Stomach (tissue), 9 donors: ENCODE data around the gene UMPS. TPM values are rescaled to one million over a fixed set of nuclear protein-coding genes. Genes with fewer than 3 reads are reported as not detected.

Experiments used
- DNase-seq, 2 donors: peaks; one replicate each; pipeline versions ENCODE4 v3.0.0 to v3.0.0-alpha.2; 2013 to 2019
- H3K27ac ChIP-seq, 5 donors: fragments of 200-600 bp in 4 of 5; sonication (generic) in 4 of 5; one replicate each; pipeline ENCODE4 v1.5.1; 2013 to 2019; ENCODE audit warnings: mild to moderate bottlenecking in 1 of 5, moderate library complexity in 1 of 5
- H3K27me3 ChIP-seq, 3 donors: fragments of 200-600 bp; sonication (generic); one replicate each; pipeline ENCODE4 v1.5.1; 2017 to 2019; ENCODE audit warnings: mixed run types in 1 of 3
- H3K36me3 ChIP-seq, 4 donors: fragments of 200-600 bp; sonication (generic); 1 replicate in 3 of 4; 2 replicates in 1 of 4; pipeline ENCODE4 v1.5.1; 2016 to 2019
- H3K4me1 ChIP-seq, 4 donors: fragments of 200-600 bp; sonication (generic); one replicate each; pipeline ENCODE4 v1.5.1; 2016 to 2019
- H3K4me3 ChIP-seq, 4 donors: fragments of 200-600 bp; sonication (generic) in 3 of 4; one replicate each; pipeline ENCODE4 v1.5.1; 2016 to 2019; ENCODE audit warnings: mild to moderate bottlenecking in 1 of 4
- H3K9me3 ChIP-seq, 4 donors: fragments of 200-600 bp; sonication (generic); one replicate each; pipeline ENCODE4 v1.5.1; 2016 to 2019
- CTCF ChIP-seq, 7 experiments: fragments of 450-650 bp in 4 of 7; fragments of 200-600 bp in 3 of 7; sonication (generic) in 3 of 7; IDR thresholded peaks; one replicate each; pipeline ENCODE4 v1.5.1; 2016 to 2019; ENCODE audit warnings: antibody characterized with exemption in 7 of 7, control low read depth in 2 of 7, mild to moderate bottlenecking in 1 of 7
- EP300 ChIP-seq: sonication (generic); formaldehyde crosslinking; IDR thresholded peaks from one replicate; pipeline ENCODE4 v1.6.1; 2017; ENCODE audit warnings: antibody characterized with exemption
- POLR2A ChIP-seq, 4 donors: fragments of 450-650 bp; IDR thresholded peaks; one replicate each; pipeline ENCODE4 v1.6.1; 2016; ENCODE audit warnings: antibody characterized with exemption in 4 of 4, control low read depth in 2 of 4, mild to moderate bottlenecking in 1 of 4, moderate library complexity in 1 of 4
- POLR2AphosphoS5 ChIP-seq, 3 donors: sonication (generic); formaldehyde crosslinking; IDR thresholded peaks; one replicate each; pipeline ENCODE4 v1.6.1; 2016; ENCODE audit warnings: antibody characterized with exemption in 3 of 3
- WGBS, 5 donors: extraction: QIAGEN DNeasy Blood & Tissue Kit in 3 of 5; methylation state at CpG; one replicate each; pipeline versions ENCODE4 v1.1.5 to v1.1.7; 2013 to 2018; 5-methylcytosine and 5-hydroxymethylcytosine counted together
- intact Hi-C: fragments of 100-400 bp; cut with DNase I; formaldehyde crosslinking; loops from one replicate; pipeline ENCODE4 v1.15.1; 2023; ENCODE audit warnings: low total_unique reads
- polyA plus RNA-seq, 3 donors: library from polyadenylated mRNA; stranded (reverse); fragments of 200-250 nt; gene quantifications; one replicate each; pipeline ENCODE4 v1.2.3, GENCODE V29; 2013
- total RNA-seq, 5 donors: library from RNA; depleted of rRNA; stranded (reverse); fragments of >200 nt; gene quantifications; one replicate each; pipeline versions ENCODE4 v1.1.0 to v1.2.3, GENCODE V29; 2014 to 2016
- donor health status: healthy with polysubstance abuse.
- donor health status: Bipolar disorder and iron deficiency.
- donor health status: healthy.

UMPS gene
- total and polyA plus RNA-seq, 8 donors: 1.8 to 48.3 (median 20.6) TPM

GRCh38 chr3:124791142-124791541, 60.9 kb downstream of the UMPS start:
- H3K4me3 ChIP-seq: no peak overlapping the region
- TF ChIP-seq POLR2AphosphoS5 (IDR thresholded peaks at IDR 0.05) (no peak), POLR2A (IDR thresholded peaks at IDR 0.05) (no peak), EP300 (no peak), CTCF (IDR thresholded peaks at IDR 0.05) (no peak)
- peaks cover 0 to 27% (median 13%) of the 10 kb centered on the region in 4 donors for H3K36me3 ChIP-seq
- no peaks in the 10 kb centered on the region for H3K9me3 ChIP-seq
- H3K4me1 ChIP-seq: peaks cover 4 to 43% (median 25%) of the 10 kb centered on the region in 4 donors
- H3K27me3 ChIP-seq: no peaks in the 10 kb centered on the region
- no peak for DNase-seq
- WGBS, 5 donors: 82 to 94% (median 88%) methylated on average over 4 of the region's 4 CpGs
- H3K27ac ChIP-seq: peak overlapping the region in 4 of 5 donors; percentile 33 to 80 (median 68)
- intact Hi-C loops: no loop called here

- WGBS, 5 donors: 40 to 78% (median 62%) methylated on average over 8 of the region's 8 CpGs
Observed at GRCh38 chr3:124791639-124792151, 61.4 kb downstream of the UMPS start.

GRCh38 chr3:124792341-124793040, 62.2 kb downstream of the UMPS start:
- H3K4me3 ChIP-seq: no peak overlapping the region
- intact Hi-C loops: no loop called here
- TF ChIP-seq EP300 (no peak), POLR2AphosphoS5 (IDR thresholded peaks at IDR 0.05) (no peak), POLR2A (IDR thresholded peaks at IDR 0.05) (no peak), CTCF (IDR thresholded peaks at IDR 0.05) (no peak)
- no peak for DNase-seq
- no peaks in the 10 kb centered on the region for H3K9me3 ChIP-seq
- peaks cover 0 to 34% (median 22%) of the 10 kb centered on the region in 4 donors for H3K36me3 ChIP-seq
- WGBS, 5 donors: 74 to 87% (median 85%) methylated on average over 7 of the region's 7 CpGs
- peak overlapping the region in 3 of 5 donors; percentile 33 to 80 (median 68) for H3K27ac ChIP-seq
- H3K4me1 ChIP-seq: peaks cover 0 to 29% (median 14%) of the 10 kb centered on the region in 4 donors
- H3K27me3 ChIP-seq: no peaks in the 10 kb centered on the region

More at GRCh38 chr3:124791639-124792151, 61.4 kb downstream of the UMPS start:
- Histone ChIP-seq H3K27me3 (no peaks in the 10 kb centered on the region), H3K9me3 (no peaks in the 10 kb centered on the region), H3K4me3 (no peak overlapping the region), H3K27ac (peak overlapping the region in 4 of 5 donors; percentile 33 to 80 (median 68)), H3K36me3 (peaks cover 0 to 33% (median 19%) of the 10 kb centered on the region in 4 donors), H3K4me1 (peaks cover 0 to 37% (median 22%) of the 10 kb centered on the region in 4 donors)
- intact Hi-C loops: no loop called here
- TF ChIP-seq CTCF (IDR thresholded peaks at IDR 0.05) (no peak), EP300 (no peak), POLR2A (IDR thresholded peaks at IDR 0.05) (no peak), POLR2AphosphoS5 (IDR thresholded peaks at IDR 0.05) (no peak)
- no peak for DNase-seq

GRCh38 chr3:124793054-124793739, 62.9 kb downstream of the UMPS start:
- H3K27me3 ChIP-seq: no peaks in the 10 kb centered on the region
- 80 to 91% (median 83%) methylated on average over 6 of the region's 6 CpGs for WGBS, 5 donors
- peak overlapping the region in 1 of 5 donors; percentile 80 for H3K27ac ChIP-seq
- H3K4me1 ChIP-seq: peaks cover 0 to 27% (median 12%) of the 10 kb centered on the region in 4 donors
- no peak for TF ChIP-seq POLR2A (IDR thresholded peaks at IDR 0.05)
- TF ChIP-seq CTCF (IDR thresholded peaks at IDR 0.05): no peak
- TF ChIP-seq EP300: no peak
- intact Hi-C loops: no loop called here
- H3K9me3 ChIP-seq: no peaks in the 10 kb centered on the region
- H3K4me3 ChIP-seq: no peak overlapping the region
- peaks cover 0 to 34% (median 22%) of the 10 kb centered on the region in 4 donors for H3K36me3 ChIP-seq
- DNase-seq: no peak
